ENCODE measurements around the gene ARMH3.

ARMH3 gene

GRCh38 chr10:101919026-101919770, 136.8 kb downstream of the ARMH3 start:
- TF ChIP-seq Cebpa-rat (IDR thresholded peaks at IDR 0.05): no peak
- H3K4me1 ChIP-seq: peaks cover 0 to 20% (median 2%) of the 10 kb centered on the region in 10 experiments; a peak in 6 of 20 replicates
- peak overlapping the region in 2 of 11 experiments; percentile 41 to 50; a peak in 2 of 22 replicates for H3K27ac ChIP-seq
- no peak overlapping the region for H3K4me3 ChIP-seq
- H3K9me3 ChIP-seq (replicated peaks in 1 of 11): no peaks in the 10 kb centered on the region
- no peak overlapping the region for H3K9ac ChIP-seq
- no peak overlapping the region for H3K4me2 ChIP-seq
- H4K20me1 ChIP-seq: peaks cover 0 to 70% (median 0%) of the 10 kb centered on the region in 11 experiments; a peak in 8 of 22 replicates
- no peaks in the 10 kb centered on the region for H3K27me3 ChIP-seq
- peaks cover 4 to 91% (median 29%) of the 10 kb centered on the region in 11 experiments; a peak in 19 of 22 replicates for H3K36me3 ChIP-seq

- peaks cover 0 to 51% (median 5%) of the 10 kb centered on the region in 11 experiments; a peak in 8 of 22 replicates for H4K20me1 ChIP-seq
- no peak overlapping the region for H3K9ac ChIP-seq
- H3K36me3 ChIP-seq: peaks cover 12 to 91% (median 26%) of the 10 kb centered on the region in 11 experiments; a peak in 21 of 22 replicates
- no peak overlapping the region for H3K27ac ChIP-seq
- H3K4me1 ChIP-seq: peaks cover 4 to 24% (median 18%) of the 10 kb centered on the region in 10 experiments; a peak in 17 of 20 replicates
- TF ChIP-seq Cebpa-rat (IDR thresholded peaks at IDR 0.05): no peak
- no peak overlapping the region for H3K4me2 ChIP-seq
- H3K4me3 ChIP-seq: no peak overlapping the region
- no peaks in the 10 kb centered on the region for H3K27me3 ChIP-seq
- no peaks in the 10 kb centered on the region for H3K9me3 ChIP-seq (replicated peaks in 1 of 11)
Observed at GRCh38 chr10:101912561-101913179, 143.3 kb downstream of the ARMH3 start.

GRCh38 chr10:101906586-101907183, 149.3 kb downstream of the ARMH3 start:
- Histone ChIP-seq H3K4me3 (no peak overlapping the region), H3K4me1 (peaks cover 13 to 84% (median 70%) of the 10 kb centered on the region in 10 experiments; a peak in 19 of 20 replicates)

GRCh38 chr10:101905251-101905650, 150.7 kb downstream of the ARMH3 start:
- Histone ChIP-seq H3K9ac (no peak overlapping the region), H3K27ac (0 out of 22 replicates have a peak overlapping the region, but pooled peaks of 1 of the 11 experiments have one; percentile 27), H3K9me3 (replicated peaks in 1 of 11) (no peaks in the 10 kb centered on the region), H3K4me1 (peaks cover 13 to 96% (median 81%) of the 10 kb centered on the region in 10 experiments; a peak in 19 of 20 replicates), H3K4me2 (peak overlapping the region in 8 of 11 experiments; percentile 56 to 78 (median 67); a peak in 11 of 22 replicates), H4K20me1 (peaks cover 5 to 76% (median 30%) of the 10 kb centered on the region in 11 experiments; a peak in 16 of 22 replicates), H3K36me3 (peaks cover 0 to 83% (median 11%) of the 10 kb centered on the region in 11 experiments; a peak in 12 of 22 replicates), H3K27me3 (no peaks in the 10 kb centered on the region), H3K4me3 (no peak overlapping the region)
- TF ChIP-seq Cebpa-rat (IDR thresholded peaks at IDR 0.05): no peak

More at GRCh38 chr10:101906586-101907183, 149.3 kb downstream of the ARMH3 start:
- Histone ChIP-seq H3K36me3 (peaks cover 7 to 83% (median 24%) of the 10 kb centered on the region in 11 experiments; a peak in 21 of 22 replicates), H3K27me3 (no peaks in the 10 kb centered on the region), H3K27ac (no peak overlapping the region), H3K9ac (no peak overlapping the region), H3K4me2 (peak overlapping the region in 4 of 11 experiments; percentile 1 to 52 (median 20); a peak in 5 of 22 replicates), H3K9me3 (replicated peaks in 1 of 11) (no peaks in the 10 kb centered on the region), H4K20me1 (peaks cover 5 to 61% (median 25%) of the 10 kb centered on the region in 11 experiments; a peak in 15 of 22 replicates)
- no peak for TF ChIP-seq Cebpa-rat (IDR thresholded peaks at IDR 0.05)

- Histone ChIP-seq H3K9ac (peak overlapping the region in 4 of 11 experiments; percentile 0 to 31 (median 18); a peak in 3 of 22 replicates), H3K36me3 (peaks cover 0 to 87% (median 7%) of the 10 kb centered on the region in 11 experiments; a peak in 11 of 22 replicates), H3K27me3 (no peaks in the 10 kb centered on the region), H3K4me1 (peaks cover 8 to 85% (median 74%) of the 10 kb centered on the region in 10 experiments; a peak in 18 of 20 replicates), H3K27ac (peak overlapping the region in 5 of 11 experiments; percentile 19 to 49 (median 32); a peak in 7 of 22 replicates), H3K9me3 (replicated peaks in 1 of 11) (no peaks in the 10 kb centered on the region), H4K20me1 (peaks cover 5 to 85% (median 32%) of the 10 kb centered on the region in 11 experiments; a peak in 17 of 22 replicates), H3K4me2 (peak overlapping the region in 9 of 11 experiments; percentile 32 to 78 (median 67); a peak in 18 of 22 replicates), H3K4me3 (no peak overlapping the region)
- TF ChIP-seq Cebpa-rat (IDR thresholded peaks at IDR 0.05): no peak
Observed at GRCh38 chr10:101903827-101904550, 152.0 kb downstream of the ARMH3 start.

GRCh38 chr10:101902820-101903145, 153.2 kb downstream of the ARMH3 start:
- Histone ChIP-seq H3K27me3 (no peaks in the 10 kb centered on the region), H4K20me1 (peaks cover 5 to 88% (median 39%) of the 10 kb centered on the region in 11 experiments; a peak in 17 of 22 replicates), H3K4me1 (peaks cover 12 to 81% (median 70%) of the 10 kb centered on the region in 10 experiments; a peak in 19 of 20 replicates), H3K9ac (peak overlapping the region in 1 of 11 experiments; percentile 10; a peak in 1 of 22 replicates), H3K36me3 (peaks cover 0 to 83% (median 7%) of the 10 kb centered on the region in 11 experiments; a peak in 11 of 22 replicates), H3K27ac (no peak overlapping the region; a peak in 1 of 22 replicates), H3K9me3 (replicated peaks in 1 of 11) (no peaks in the 10 kb centered on the region), H3K4me3 (no peak overlapping the region), H3K4me2 (peak overlapping the region in 6 of 11 experiments; percentile 57 to 72 (median 67); a peak in 7 of 22 replicates)
- no peak for TF ChIP-seq Cebpa-rat (IDR thresholded peaks at IDR 0.05)

- Histone ChIP-seq H3K9ac (peak overlapping the region in 1 of 11 experiments; percentile 10; a peak in 1 of 22 replicates), H3K4me2 (peak overlapping the region in 8 of 11 experiments; percentile 4 to 72 (median 59); a peak in 12 of 22 replicates), H3K9me3 (replicated peaks in 1 of 11) (no peaks in the 10 kb centered on the region), H4K20me1 (peaks cover 5 to 91% (median 41%) of the 10 kb centered on the region in 11 experiments; a peak in 17 of 22 replicates), H3K27ac (no peak overlapping the region), H3K27me3 (no peaks in the 10 kb centered on the region), H3K4me3 (no peak overlapping the region), H3K36me3 (peaks cover 0 to 81% (median 7%) of the 10 kb centered on the region in 11 experiments; a peak in 11 of 22 replicates), H3K4me1 (peaks cover 15 to 81% (median 69%) of the 10 kb centered on the region in 10 experiments; a peak in 19 of 20 replicates)
- TF ChIP-seq Cebpa-rat (IDR thresholded peaks at IDR 0.05): no peak
Observed at GRCh38 chr10:101902032-101902819, 153.7 kb downstream of the ARMH3 start.

All from BLaER1 treated with 17β-estradiol and CSF1 and Interleukin-3, amounts not matched to agents 10 nM and 100 nM (cell line).